A549 (cell line): ENCODE measurements around the gene ALDH3A2. TPM values are rescaled to one million over a fixed set of nuclear protein-coding genes. Genes with fewer than 3 reads are reported as not detected.
A peak's percentile ranks its signal among the peaks of the same experiment; 100 is the strongest.

ENCODE experiments used
- ATAC-seq, 2 experiments: fragments of 200-7000 bp in 1 of 2; fragments of >200 bp in 1 of 2; cut with Nextera tagmentation in 1 of 2; cut with Tn5 transposase in 1 of 2; 3 replicates each; pipeline versions ENCODE4 v1.8.0 to v1.9.1; 2018 to 2020; ENCODE audit warnings: mild to moderate bottlenecking in 1 of 2, moderate library complexity in 1 of 2
- CTCF ChIA-PET: fragments of 300-600 bp; sonication (Branson Sonifier 250); formaldehyde crosslinking; extraction: SDS; loops from one replicate; lab custom pipeline; 2021; ENCODE audit warnings: antibody characterized with exemption, inconsistent platforms; lab: Yijun Ruan, JAX
- POLR2A ChIA-PET: fragments of 350-600 bp; formaldehyde crosslinking; extraction: SDS; loops from one replicate; lab custom pipeline; 2021; ENCODE audit warnings: antibody characterized with exemption, inconsistent platforms; lab: Yijun Ruan, JAX
- DNase-seq, 2 experiments: peaks; one replicate each; pipeline versions ENCODE4 v3.0.0 to v3.0.0-alpha.2; 2011 to 2016; ENCODE audit warnings: low read depth in 1 of 2, low spot score in 1 of 2
- FAIRE-seq: peaks from 2 replicates; lab custom pipeline; 2011; peaks lifted over from hg19 to GRCh38; lab: Jason Lieb, UNC
- H3K27ac ChIP-seq, 2 experiments: fragments of >200 bp; sonication (Bioruptor Twin); formaldehyde crosslinking; 3 replicates each; pipeline ENCODE4 v1.5.1; 2016 to 2017
- H3K4me1 ChIP-seq: fragments of >200 bp; sonication (Bioruptor Twin); formaldehyde crosslinking; 3 replicates; pipeline ENCODE4 v1.6.1; 2016
- H3K4me2 ChIP-seq: fragments of >200 bp; sonication (Bioruptor Twin); formaldehyde crosslinking; 3 replicates; pipeline ENCODE4 v1.6.1; 2016
- H3K4me3 ChIP-seq: fragments of >200 bp; sonication (Bioruptor Twin); formaldehyde crosslinking; 3 replicates; pipeline ENCODE4 v1.5.1; 2016
- H3K9me3 ChIP-seq: fragments of >200 bp; sonication (Bioruptor Twin); formaldehyde crosslinking; 3 replicates; pipeline ENCODE4 v1.6.1; 2016
- BHLHE40 ChIP-seq: IDR thresholded peaks from 2 replicates; pipeline ENCODE4 v1.6.1; 2012; ENCODE audit warnings: low read depth, low read length, inconsistent platforms
- CEBPB ChIP-seq, 2 experiments: fragments of >200 bp in 1 of 2; sonication (Bioruptor Twin) in 1 of 2; formaldehyde crosslinking in 1 of 2; IDR thresholded peaks; 2 replicates each; pipeline ENCODE4 v1.6.1; 2012 to 2016
- ESRRA ChIP-seq: fragments of 150-350 bp; IDR thresholded peaks from 2 replicates; pipeline ENCODE4 v1.6.1; 2014; ENCODE audit warnings: mild to moderate bottlenecking, low read length, borderline replicate concordance
- FOSB ChIP-seq: fragments of 250-450 bp; sonication (Bioruptor Pico); IDR thresholded peaks from 2 replicates; pipeline ENCODE4 v1.5.0; 2020; ENCODE audit warnings: mild to moderate bottlenecking, moderate library complexity
- HOXA7 ChIP-seq: fragments of 250-450 bp; sonication (Bioruptor Pico); IDR thresholded peaks from 2 replicates; pipeline ENCODE4 v1.5.0; 2020; ENCODE audit warnings: mild to moderate bottlenecking, moderate library complexity
- KDM5A ChIP-seq: fragments of 200-600 bp; sonication (generic); IDR thresholded peaks from 2 replicates; pipeline ENCODE4 v1.6.1; 2016; ENCODE audit warnings: antibody characterized with exemption, mild to moderate bottlenecking
- MAFK ChIP-seq: fragments of 450-650 bp; IDR thresholded peaks from 2 replicates; pipeline ENCODE4 v1.6.1; 2014; ENCODE audit not compliant: partially characterized antibody
- MAZ ChIP-seq: fragments of 150-350 bp; IDR thresholded peaks from 2 replicates; pipeline ENCODE4 v1.6.1; 2014; ENCODE audit warnings: antibody characterized with exemption, low read depth, low read length, borderline replicate concordance
- NFE2L2 ChIP-seq: fragments of 150-350 bp; conservative IDR thresholded peaks from 2 replicates; pipeline ENCODE4 v1.6.1; 2014; ENCODE audit warnings: low read length
- NR3C1 ChIP-seq: fragments of >200 bp; sonication (Bioruptor Twin); formaldehyde crosslinking; IDR thresholded peaks from 3 replicates; pipeline ENCODE4 v1.6.1; 2017
- POLR2A ChIP-seq: IDR thresholded peaks from 2 replicates; pipeline ENCODE4 v1.6.1; 2012; ENCODE audit warnings: mild to moderate bottlenecking, low read length
- RAD21 ChIP-seq, 2 experiments: fragments of >200 bp in 1 of 2; sonication (Bioruptor Twin) in 1 of 2; formaldehyde crosslinking in 1 of 2; IDR thresholded peaks in 1 of 2; conservative IDR thresholded peaks in 1 of 2; 2 replicates in 1 of 2; 3 replicates in 1 of 2; pipeline ENCODE4 v1.6.1; 2012 to 2018; ENCODE audit warnings: inconsistent platforms in 1 of 2
- RARB ChIP-seq: fragments of 250-450 bp; sonication (Bioruptor Pico); IDR thresholded peaks from 2 replicates; pipeline ENCODE4 v1.8.0; 2021; ENCODE audit warnings: mild to moderate bottlenecking, moderate library complexity
- RNF2 ChIP-seq: fragments of 200-600 bp; sonication (generic); IDR thresholded peaks from 2 replicates; pipeline ENCODE4 v1.6.1; 2016; ENCODE audit warnings: low read depth, mild to moderate bottlenecking, antibody characterized with exemption, moderate library complexity, borderline replicate concordance
- TFCP2L1 ChIP-seq: fragments of 250-450 bp; sonication (Bioruptor Pico); IDR thresholded peaks from 2 replicates; pipeline ENCODE4 v1.5.0; 2021; ENCODE audit warnings: mild to moderate bottlenecking
- ZC3H11A ChIP-seq: fragments of 450-650 bp; IDR thresholded peaks from 2 replicates; pipeline ENCODE4 v1.6.1; 2014; ENCODE audit warnings: antibody characterized with exemption, mild to moderate bottlenecking
- ZNF302 ChIP-seq: fragments of 250-450 bp; sonication (Bioruptor Pico); IDR thresholded peaks from 2 replicates; pipeline ENCODE4 v1.9.0; 2021; ENCODE audit warnings: inconsistent platforms, mild to moderate bottlenecking, moderate library complexity
- ZSCAN20 ChIP-seq: fragments of 250-450 bp; sonication (Bioruptor Pico); IDR thresholded peaks from 2 replicates; pipeline ENCODE4 v1.8.0; 2022; ENCODE audit warnings: mild to moderate bottlenecking, moderate library complexity
- WGBS: methylation state at CpG from one replicate; pipeline ENCODE4 v1.1.6; 2017; ENCODE audit errors: missing lambda C conversion rate; 5-methylcytosine and 5-hydroxymethylcytosine counted together
- polyA plus RNA-seq, 4 experiments: library from polyadenylated mRNA; depleted of rRNA in 3 of 4; stranded (reverse); fragments of >200 nt; fragmentation: RNase III in 1 of 4; extraction: RNeasy Plus Mini Kit Qiagen cat#74134 plus additional on column Dnase treatment in 1 of 4; gene quantifications; 2 replicates in 3 of 4; 3 replicates in 1 of 4; pipeline ENCODE4 v1.2.3, GENCODE V29; 2011 to 2017
- TF ChIP-seq, protein P1 (sequence below): IDR thresholded peaks from 2 replicates; pipeline ENCODE4 v1.6.1; 2012
- TF ChIP-seq, protein P2 (sequence below): fragments of 200-600 bp; sonication (generic); IDR thresholded peaks from 2 replicates; pipeline ENCODE4 v1.6.1; 2016; ENCODE audit warnings: antibody characterized with exemption, mild to moderate bottlenecking, moderate library complexity
- TF ChIP-seq, protein P3 (sequence below): fragments of 150-350 bp; IDR thresholded peaks from 2 replicates; pipeline ENCODE4 v1.6.1; 2014; ENCODE audit warnings: low read depth, mild to moderate bottlenecking, low read length
- TF ChIP-seq, protein P4 (sequence below): fragments of 250-450 bp; sonication (Bioruptor Pico); IDR thresholded peaks from 2 replicates; pipeline ENCODE4 v1.5.0; 2021; ENCODE audit warnings: mild to moderate bottlenecking, moderate library complexity, borderline replicate concordance
- TF ChIP-seq, protein P5 (sequence below): fragments of 450-650 bp; IDR thresholded peaks from 2 replicates; pipeline ENCODE4 v1.6.1; 2014; ENCODE audit warnings: antibody characterized with exemption
- TF ChIP-seq, protein P6 (sequence below): fragments of 250-450 bp; sonication (Bioruptor Pico); IDR thresholded peaks from 2 replicates; pipeline ENCODE4 v1.5.0; 2020; ENCODE audit warnings: low read depth, mild to moderate bottlenecking, moderate library complexity

Gene ALDH3A2
- polyA plus RNA-seq, 2 of the 4 experiments (the other 2 are of a cell fraction) = 140 to 195 TPM

DNA sequence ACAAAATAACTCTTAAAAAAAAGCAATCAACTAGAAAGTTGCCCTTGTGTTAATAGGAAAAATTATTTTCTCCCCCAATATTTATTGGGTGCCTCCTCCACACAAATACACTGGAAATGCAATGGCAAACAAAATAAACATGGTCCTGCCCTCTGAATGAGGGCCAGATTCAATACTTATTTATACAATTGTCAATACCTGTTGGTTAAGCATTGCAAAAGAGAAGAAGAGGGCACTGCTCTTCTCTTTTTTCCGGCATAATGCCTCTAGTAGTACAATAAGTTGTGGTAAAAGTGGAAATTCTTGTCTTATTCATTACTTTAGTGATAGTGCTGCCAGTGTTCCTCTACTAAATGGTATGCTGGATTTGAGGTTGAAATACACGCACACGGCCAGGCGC, 22.5 kb upstream of the ALDH3A2 start:
- ChIA-PET POLR2A (no interaction called here), CTCF (no interaction called here)
- DNase-seq (no peak), ATAC-seq (no peak), FAIRE-seq (no peak)
- no peak overlapping the region for H3K4me3 ChIP-seq
- peaks cover 3% of the 10 kb centered on the region for H3K9me3 ChIP-seq
- 96% methylated on average over 4 of the region's 4 CpGs for WGBS
- peaks cover 21% of the 10 kb centered on the region for H3K4me1 ChIP-seq
- H3K27ac ChIP-seq = no peak overlapping the region
- TF ChIP-seq MAFK (no peak), ZC3H11A (no peak), FOSB (CRISPR knock-in tag) (no peak), ZSCAN20 (CRISPR knock-in tag) (no peak), NR3C1 (no peak), NFE2L2 (no peak), POLR2A (no peak), BHLHE40 (no peak)
- TF ChIP-seq, protein P1, sequence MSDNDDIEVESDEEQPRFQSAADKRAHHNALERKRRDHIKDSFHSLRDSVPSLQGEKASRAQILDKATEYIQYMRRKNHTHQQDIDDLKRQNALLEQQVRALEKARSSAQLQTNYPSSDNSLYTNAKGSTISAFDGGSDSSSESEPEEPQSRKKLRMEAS = no peak
- TF ChIP-seq, protein P2, sequence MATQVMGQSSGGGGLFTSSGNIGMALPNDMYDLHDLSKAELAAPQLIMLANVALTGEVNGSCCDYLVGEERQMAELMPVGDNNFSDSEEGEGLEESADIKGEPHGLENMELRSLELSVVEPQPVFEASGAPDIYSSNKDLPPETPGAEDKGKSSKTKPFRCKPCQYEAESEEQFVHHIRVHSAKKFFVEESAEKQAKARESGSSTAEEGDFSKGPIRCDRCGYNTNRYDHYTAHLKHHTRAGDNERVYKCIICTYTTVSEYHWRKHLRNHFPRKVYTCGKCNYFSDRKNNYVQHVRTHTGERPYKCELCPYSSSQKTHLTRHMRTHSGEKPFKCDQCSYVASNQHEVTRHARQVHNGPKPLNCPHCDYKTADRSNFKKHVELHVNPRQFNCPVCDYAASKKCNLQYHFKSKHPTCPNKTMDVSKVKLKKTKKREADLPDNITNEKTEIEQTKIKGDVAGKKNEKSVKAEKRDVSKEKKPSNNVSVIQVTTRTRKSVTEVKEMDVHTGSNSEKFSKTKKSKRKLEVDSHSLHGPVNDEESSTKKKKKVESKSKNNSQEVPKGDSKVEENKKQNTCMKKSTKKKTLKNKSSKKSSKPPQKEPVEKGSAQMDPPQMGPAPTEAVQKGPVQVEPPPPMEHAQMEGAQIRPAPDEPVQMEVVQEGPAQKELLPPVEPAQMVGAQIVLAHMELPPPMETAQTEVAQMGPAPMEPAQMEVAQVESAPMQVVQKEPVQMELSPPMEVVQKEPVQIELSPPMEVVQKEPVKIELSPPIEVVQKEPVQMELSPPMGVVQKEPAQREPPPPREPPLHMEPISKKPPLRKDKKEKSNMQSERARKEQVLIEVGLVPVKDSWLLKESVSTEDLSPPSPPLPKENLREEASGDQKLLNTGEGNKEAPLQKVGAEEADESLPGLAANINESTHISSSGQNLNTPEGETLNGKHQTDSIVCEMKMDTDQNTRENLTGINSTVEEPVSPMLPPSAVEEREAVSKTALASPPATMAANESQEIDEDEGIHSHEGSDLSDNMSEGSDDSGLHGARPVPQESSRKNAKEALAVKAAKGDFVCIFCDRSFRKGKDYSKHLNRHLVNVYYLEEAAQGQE = no peak
- TF ChIP-seq, protein P3, sequence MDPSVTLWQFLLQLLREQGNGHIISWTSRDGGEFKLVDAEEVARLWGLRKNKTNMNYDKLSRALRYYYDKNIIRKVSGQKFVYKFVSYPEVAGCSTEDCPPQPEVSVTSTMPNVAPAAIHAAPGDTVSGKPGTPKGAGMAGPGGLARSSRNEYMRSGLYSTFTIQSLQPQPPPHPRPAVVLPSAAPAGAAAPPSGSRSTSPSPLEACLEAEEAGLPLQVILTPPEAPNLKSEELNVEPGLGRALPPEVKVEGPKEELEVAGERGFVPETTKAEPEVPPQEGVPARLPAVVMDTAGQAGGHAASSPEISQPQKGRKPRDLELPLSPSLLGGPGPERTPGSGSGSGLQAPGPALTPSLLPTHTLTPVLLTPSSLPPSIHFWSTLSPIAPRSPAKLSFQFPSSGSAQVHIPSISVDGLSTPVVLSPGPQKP = no peak
- H3K4me2 ChIP-seq = no peak overlapping the region

DNA sequence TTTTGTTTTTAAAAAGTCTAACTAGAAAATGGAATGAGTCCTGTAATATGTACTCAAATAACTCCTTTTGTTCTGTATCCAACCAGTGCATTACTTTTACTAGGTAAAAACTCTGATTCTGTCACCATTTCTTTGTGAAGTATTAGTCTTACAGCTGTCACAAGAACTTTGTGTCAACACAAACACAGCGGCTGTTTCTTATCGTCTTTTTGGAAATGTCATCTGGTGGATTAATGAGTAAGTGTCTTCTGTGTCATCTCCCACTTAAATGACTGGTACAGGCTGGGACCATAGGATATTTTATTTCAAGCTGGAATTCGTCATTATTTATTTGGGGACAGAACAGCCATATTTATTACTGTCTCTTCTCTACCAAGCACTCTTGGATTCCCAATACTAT, 19.1 kb upstream of the ALDH3A2 start:
- 21% methylated on average over 3 of the region's 3 CpGs for WGBS
- TF ChIP-seq RNF2 (no peak), HOXA7 (no peak), RAD21 (conservative IDR thresholded peaks at IDR 0.05 in 1 of 2, IDR thresholded peaks at IDR 0.05 in 1 of 2) (no peak), MAZ (no peak), RARB (CRISPR knock-in tag) (no peak)
- ChIA-PET CTCF (interaction anchor here (0.6 to 1.5 kb wide), 4 partner anchors 13 to 133 kb away, joined by 3 to 5 read pairs (median 4); no protein-coding TSS in a partner anchor), POLR2A (interaction anchor here (0.6 to 1.4 kb wide), 2 partner anchors 13 to 18 kb away, joined by 3 to 4 read pairs; no protein-coding TSS in a partner anchor)
- FAIRE-seq (no peak), DNase-seq (no peak), ATAC-seq (peak in 1 of 2 experiments; percentile 13; a peak in 1 of 6 replicates)
- H3K9me3 ChIP-seq = no peaks in the 10 kb centered on the region
- peak overlapping the region; percentile 43 for H3K4me2 ChIP-seq
- no peak overlapping the region for H3K27ac ChIP-seq
- H3K4me1 ChIP-seq = peaks cover 21% of the 10 kb centered on the region
- no peak overlapping the region for H3K4me3 ChIP-seq

DNA sequence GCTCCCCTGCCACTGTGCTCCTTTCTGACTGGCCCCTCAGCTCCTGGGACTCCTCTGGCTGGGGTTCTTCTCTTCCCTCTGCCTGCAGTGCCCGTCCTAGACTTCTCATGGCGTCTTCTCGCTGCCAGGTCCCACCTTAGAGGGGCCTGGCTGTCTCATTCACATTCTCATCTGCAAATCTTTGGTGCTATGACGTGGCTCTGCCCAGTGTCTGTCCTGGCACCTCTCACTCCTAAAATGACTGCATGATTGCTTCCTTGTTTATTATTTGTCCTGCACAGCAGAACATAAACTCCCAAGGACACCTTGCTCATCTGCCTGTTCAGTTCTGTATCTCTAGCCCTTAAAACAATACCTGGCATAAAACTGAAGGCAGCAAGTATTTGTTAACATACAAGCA, 18.5 kb upstream of the ALDH3A2 start:
- Histone ChIP-seq H3K4me2 (peak overlapping the region; percentile 43), H3K4me1 (peaks cover 21% of the 10 kb centered on the region), H3K9me3 (no peaks in the 10 kb centered on the region), H3K4me3 (no peak overlapping the region), H3K27ac (no peak overlapping the region)
- ChIA-PET POLR2A (interaction anchor here (1.4 kb wide), 1 partner anchor 18 kb away, joined by 4 read pairs; no protein-coding TSS in a partner anchor), CTCF (interaction anchor here (0.6 to 1.5 kb wide), 4 partner anchors 12 to 132 kb away, joined by 3 to 5 read pairs (median 4); no protein-coding TSS in a partner anchor)
- TF ChIP-seq, protein P4, sequence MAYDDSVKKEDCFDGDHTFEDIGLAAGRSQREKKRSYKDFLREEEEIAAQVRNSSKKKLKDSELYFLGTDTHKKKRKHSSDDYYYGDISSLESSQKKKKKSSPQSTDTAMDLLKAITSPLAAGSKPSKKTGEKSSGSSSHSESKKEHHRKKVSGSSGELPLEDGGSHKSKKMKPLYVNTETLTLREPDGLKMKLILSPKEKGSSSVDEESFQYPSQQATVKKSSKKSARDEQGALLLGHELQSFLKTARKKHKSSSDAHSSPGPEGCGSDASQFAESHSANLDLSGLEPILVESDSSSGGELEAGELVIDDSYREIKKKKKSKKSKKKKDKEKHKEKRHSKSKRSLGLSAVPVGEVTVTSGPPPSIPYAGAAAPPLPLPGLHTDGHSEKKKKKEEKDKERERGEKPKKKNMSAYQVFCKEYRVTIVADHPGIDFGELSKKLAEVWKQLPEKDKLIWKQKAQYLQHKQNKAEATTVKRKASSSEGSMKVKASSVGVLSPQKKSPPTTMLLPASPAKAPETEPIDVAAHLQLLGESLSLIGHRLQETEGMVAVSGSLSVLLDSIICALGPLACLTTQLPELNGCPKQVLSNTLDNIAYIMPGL (CRISPR knock-in tag) = no peak
- TF ChIP-seq TFCP2L1 (CRISPR knock-in tag) (no peak), ZNF302 (CRISPR knock-in tag) (no peak), CEBPB (IDR thresholded peaks at IDR 0.05) (no peak), MAZ (no peak), ESRRA (no peak), NFE2L2 (no peak), KDM5A (no peak)
- TF ChIP-seq, protein P5, sequence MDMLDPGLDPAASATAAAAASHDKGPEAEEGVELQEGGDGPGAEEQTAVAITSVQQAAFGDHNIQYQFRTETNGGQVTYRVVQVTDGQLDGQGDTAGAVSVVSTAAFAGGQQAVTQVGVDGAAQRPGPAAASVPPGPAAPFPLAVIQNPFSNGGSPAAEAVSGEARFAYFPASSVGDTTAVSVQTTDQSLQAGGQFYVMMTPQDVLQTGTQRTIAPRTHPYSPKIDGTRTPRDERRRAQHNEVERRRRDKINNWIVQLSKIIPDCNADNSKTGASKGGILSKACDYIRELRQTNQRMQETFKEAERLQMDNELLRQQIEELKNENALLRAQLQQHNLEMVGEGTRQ = no peak
- TF ChIP-seq, protein P6, sequence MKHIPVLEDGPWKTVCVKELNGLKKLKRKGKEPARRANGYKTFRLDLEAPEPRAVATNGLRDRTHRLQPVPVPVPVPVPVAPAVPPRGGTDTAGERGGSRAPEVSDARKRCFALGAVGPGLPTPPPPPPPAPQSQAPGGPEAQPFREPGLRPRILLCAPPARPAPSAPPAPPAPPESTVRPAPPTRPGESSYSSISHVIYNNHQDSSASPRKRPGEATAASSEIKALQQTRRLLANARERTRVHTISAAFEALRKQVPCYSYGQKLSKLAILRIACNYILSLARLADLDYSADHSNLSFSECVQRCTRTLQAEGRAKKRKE (CRISPR knock-in tag) = no peak
- TF ChIP-seq, protein P1 = no peak
- 84% methylated on average over 4 of the region's 4 CpGs for WGBS
- FAIRE-seq = no peak
- DNase-seq = no peak
- peak; percentile 56 for ATAC-seq
